SK-N-SH (cell line): ENCODE data around the gene LAMP2. TPM values are rescaled to one million over a fixed set of nuclear protein-coding genes. Genes with fewer than 3 reads are reported as not detected.
"Not testable (repeated sequence)": the region's sequence is repeated elsewhere in the genome, so short reads cannot be mapped to it uniquely, and the experiment has no call there.

ENCODE experiments used
- CTCF ChIA-PET: fragments of 300-600, 350-600 bp; formaldehyde crosslinking; extraction: SDS; loops from one replicate; lab custom pipeline; 2021; lab: Yijun Ruan, JAX
- POLR2A ChIA-PET: fragments of 350-600 bp; sonication (Branson Sonifier 250); formaldehyde crosslinking; extraction: SDS; loops from one replicate; lab custom pipeline; 2020; ENCODE audit warnings: antibody characterized with exemption, inconsistent platforms; lab: Yijun Ruan, JAX
- DNase-seq: peaks from one replicate; pipeline ENCODE4 v3.0.0; 2012
- H2AFZ ChIP-seq: fragments of 200-600 bp; sonication (generic); 2 replicates; pipeline ENCODE4 v1.8.1; 2016; ENCODE audit warnings: antibody characterized with exemption, mild to moderate bottlenecking, low read depth
- H3F3A ChIP-seq: fragments of 200-600 bp; sonication (generic); replicated peaks from 2 replicates; pipeline ENCODE3; 2016; ENCODE audit warnings: antibody characterized with exemption, mild to moderate bottlenecking; ENCODE audit not compliant: insufficient read depth
- H3K27ac ChIP-seq, 2 experiments: fragments of 200-500 bp in 1 of 2; fragments of 200-600 bp in 1 of 2; sonication (Bioruptor generic) in 1 of 2; sonication (generic), shearing (Covaris generic) in 1 of 2; 2 replicates each; pipeline versions ENCODE4 v1.5.1 to v1.6.1; 2014 to 2016; ENCODE audit warnings: low read depth in 2 of 2, inconsistent platforms in 1 of 2, low read length in 1 of 2, mild to moderate bottlenecking in 1 of 2, mixed read lengths in 1 of 2
- H3K27me3 ChIP-seq: fragments of 200-600 bp; sonication (generic), shearing (Covaris generic); 2 replicates; pipeline ENCODE4 v1.6.1; 2016; ENCODE audit warnings: mixed run types; ENCODE audit not compliant: insufficient read depth
- H3K36me3 ChIP-seq, 2 experiments: fragments of 200-500 bp in 1 of 2; fragments of 200-600 bp in 1 of 2; sonication (Bioruptor generic) in 1 of 2; sonication (generic) in 1 of 2; replicated peaks in 1 of 2; 2 replicates each; pipeline versions ENCODE3 to v1.5.1; 2014 to 2016; ENCODE audit warnings: low read length in 1 of 2, mild to moderate bottlenecking in 1 of 2; ENCODE audit not compliant: insufficient read depth in 2 of 2, control insufficient read depth in 1 of 2
- H3K4me1 ChIP-seq, 2 experiments: fragments of 200-500 bp in 1 of 2; fragments of 200-600 bp in 1 of 2; sonication (Bioruptor generic) in 1 of 2; sonication (generic), shearing (Covaris generic) in 1 of 2; 2 replicates each; pipeline versions ENCODE4 v1.5.1 to v1.6.1; 2014 to 2016; ENCODE audit warnings: low read depth in 1 of 2, low read length in 1 of 2, mixed run types in 1 of 2; ENCODE audit not compliant: insufficient read depth in 2 of 2, control insufficient read depth in 1 of 2
- H3K4me2 ChIP-seq: fragments of 200-600 bp; sonication (generic), shearing (Covaris generic); 2 replicates; pipeline ENCODE4 v1.6.1; 2017; ENCODE audit warnings: mixed run types
- H3K4me3 ChIP-seq, 2 experiments: fragments of 200-500 bp in 1 of 2; fragments of 200-600 bp in 1 of 2; sonication (Bioruptor generic) in 1 of 2; sonication (generic), shearing (Covaris generic) in 1 of 2; 2 replicates each; pipeline versions ENCODE4 v1.5.1 to v1.8.1; 2014 to 2016; ENCODE audit warnings: low read depth in 2 of 2, inconsistent platforms in 1 of 2, low read length in 1 of 2, mild to moderate bottlenecking in 1 of 2, mixed read lengths in 1 of 2, moderate library complexity in 1 of 2
- H3K79me2 ChIP-seq: fragments of 200-600 bp; sonication (generic); 2 replicates; pipeline ENCODE4 v1.8.1; 2017; ENCODE audit warnings: mild to moderate bottlenecking; ENCODE audit not compliant: insufficient read depth
- H3K9ac ChIP-seq: fragments of 200-600 bp; sonication (generic); 2 replicates; pipeline ENCODE4 v1.6.1; 2017; ENCODE audit warnings: mixed run types
- H3K9me2 ChIP-seq: fragments of 200-600 bp; sonication (generic); 2 replicates; pipeline ENCODE4 v1.6.1; 2017; ENCODE audit warnings: mixed run types
- H3K9me3 ChIP-seq: fragments of 200-600 bp; sonication (generic); 2 replicates; pipeline ENCODE4 v1.6.1; 2017; ENCODE audit warnings: mixed run types, mild to moderate bottlenecking, moderate library complexity
- H4K20me1 ChIP-seq: fragments of 200-600 bp; sonication (generic); 2 replicates; pipeline ENCODE4 v1.6.1; 2017; ENCODE audit warnings: mild to moderate bottlenecking, mixed run types; ENCODE audit not compliant: insufficient read depth
- ELF1 ChIP-seq: IDR thresholded peaks from 2 replicates; pipeline ENCODE4 v1.4.0; 2012
- EZH2phosphoT487 ChIP-seq: fragments of 200-600 bp; sonication (generic); IDR thresholded peaks from 2 replicates; pipeline ENCODE4 v1.6.1; 2017; ENCODE audit warnings: low read depth, mixed run types, mild to moderate bottlenecking, antibody characterized with exemption, moderate library complexity, borderline replicate concordance
- GATA2 ChIP-seq: sonication (generic); formaldehyde crosslinking; IDR thresholded peaks from 2 replicates; pipeline ENCODE4 v1.5.0; 2020; ENCODE audit warnings: mild to moderate bottlenecking, missing genetic modification reagents
- MEF2A ChIP-seq: IDR thresholded peaks from 2 replicates; pipeline ENCODE4 v1.4.0; 2012; ENCODE audit warnings: low read depth, borderline replicate concordance
- NFIC ChIP-seq: IDR thresholded peaks from 2 replicates; pipeline ENCODE4 v1.4.0; 2012; ENCODE audit warnings: borderline replicate concordance
- NRF1 ChIP-seq: IDR thresholded peaks from 2 replicates; pipeline ENCODE4 v1.6.1; 2012; ENCODE audit warnings: low read depth, mild to moderate bottlenecking, low read length
- POLR2AphosphoS5 ChIP-seq: IDR thresholded peaks from 2 replicates; pipeline ENCODE4 v1.6.1; 2012; ENCODE audit warnings: low read depth, low read length
- RCOR1 ChIP-seq: fragments of 150-350 bp; IDR thresholded peaks from 2 replicates; pipeline ENCODE4 v1.6.1; 2017; ENCODE audit warnings: antibody characterized with exemption, low read length
- RXRA ChIP-seq: IDR thresholded peaks from 2 replicates; pipeline ENCODE4 v1.4.0; 2012; ENCODE audit warnings: low read depth, mild to moderate bottlenecking, borderline replicate concordance
- USF1 ChIP-seq: IDR thresholded peaks from 2 replicates; pipeline ENCODE4 v1.4.0; 2012; ENCODE audit warnings: low read depth, borderline replicate concordance
- YY1 ChIP-seq: IDR thresholded peaks from 2 replicates; pipeline ENCODE4 v1.4.0; 2012; ENCODE audit warnings: low read depth, mild to moderate bottlenecking
- WGBS: methylation state at CpG from one replicate; pipeline ENCODE4 v1.1.6; 2017; ENCODE audit warnings: low lambda C conversion rate; 5-methylcytosine and 5-hydroxymethylcytosine counted together
- polyA plus RNA-seq, 3 experiments: library from polyadenylated mRNA; depleted of rRNA; stranded (reverse); fragments of >200 nt; gene quantifications; 2 replicates each; pipeline ENCODE4 v1.2.3, GENCODE V29; 2012
- TF ChIP-seq, protein P1 (sequence below): IDR thresholded peaks from 2 replicates; pipeline ENCODE4 v1.4.0; 2012; ENCODE audit warnings: low read depth, borderline replicate concordance
- TF ChIP-seq, protein P2 (sequence below): fragments of 200-600 bp; sonication (generic); IDR thresholded peaks from 2 replicates; pipeline ENCODE4 v1.6.1; 2017; ENCODE audit warnings: antibody characterized with exemption, mild to moderate bottlenecking, moderate library complexity

Gene LAMP2
- polyA plus RNA-seq, 1 of the 3 experiments (the other 2 are of a cell fraction): 108 TPM

GRCh38 chrX:120499301-120500072 is 30.4 kb upstream of the LAMP2 start:
- ChIA-PET CTCF (interaction anchor here (1.2 to 2.0 kb wide), 8 partner anchors 20 to 291 kb away, joined by 3 to 15 read pairs (median 4); no protein-coding TSS in a partner anchor), POLR2A (no interaction called here)
- Histone ChIP-seq H4K20me1 (no peaks in the 10 kb centered on the region), H3K4me1 (no peaks in the 10 kb centered on the region), H3K36me3 (no peaks in the 10 kb centered on the region), H3K27me3 (peaks cover 5% of the 10 kb centered on the region; the same call in 1 of the 2 replicates), H3K9me2 (no peaks in the 10 kb centered on the region), H3K27ac (no peak overlapping the region), H3K79me2 (no peaks in the 10 kb centered on the region), H3F3A (no peaks in the 10 kb centered on the region), H3K4me3 (no peak overlapping the region), H2AFZ (no peak overlapping the region), H3K9me3 (no peaks in the 10 kb centered on the region), H3K4me2 (no peak overlapping the region), H3K9ac (no peak overlapping the region)
- DNase-seq: no peak
- no peak for TF ChIP-seq NFIC
- TF ChIP-seq POLR2AphosphoS5: no peak
- no peak for TF ChIP-seq EZH2phosphoT487
- TF ChIP-seq, protein P1, sequence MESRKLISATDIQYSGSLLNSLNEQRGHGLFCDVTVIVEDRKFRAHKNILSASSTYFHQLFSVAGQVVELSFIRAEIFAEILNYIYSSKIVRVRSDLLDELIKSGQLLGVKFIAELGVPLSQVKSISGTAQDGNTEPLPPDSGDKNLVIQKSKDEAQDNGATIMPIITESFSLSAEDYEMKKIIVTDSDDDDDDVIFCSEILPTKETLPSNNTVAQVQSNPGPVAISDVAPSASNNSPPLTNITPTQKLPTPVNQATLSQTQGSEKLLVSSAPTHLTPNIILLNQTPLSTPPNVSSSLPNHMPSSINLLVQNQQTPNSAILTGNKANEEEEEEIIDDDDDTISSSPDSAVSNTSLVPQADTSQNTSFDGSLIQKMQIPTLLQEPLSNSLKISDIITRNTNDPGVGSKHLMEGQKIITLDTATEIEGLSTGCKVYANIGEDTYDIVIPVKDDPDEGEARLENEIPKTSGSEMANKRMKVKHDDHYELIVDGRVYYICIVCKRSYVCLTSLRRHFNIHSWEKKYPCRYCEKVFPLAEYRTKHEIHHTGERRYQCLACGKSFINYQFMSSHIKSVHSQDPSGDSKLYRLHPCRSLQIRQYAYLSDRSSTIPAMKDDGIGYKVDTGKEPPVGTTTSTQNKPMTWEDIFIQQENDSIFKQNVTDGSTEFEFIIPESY: no peak
- TF ChIP-seq YY1: no peak
- no peak for TF ChIP-seq MEF2A
- no peak for TF ChIP-seq GATA2
- TF ChIP-seq ELF1: no peak
- TF ChIP-seq RXRA: no peak
- no peak for TF ChIP-seq RCOR1
- no peak for TF ChIP-seq NRF1
- TF ChIP-seq, protein P2, sequence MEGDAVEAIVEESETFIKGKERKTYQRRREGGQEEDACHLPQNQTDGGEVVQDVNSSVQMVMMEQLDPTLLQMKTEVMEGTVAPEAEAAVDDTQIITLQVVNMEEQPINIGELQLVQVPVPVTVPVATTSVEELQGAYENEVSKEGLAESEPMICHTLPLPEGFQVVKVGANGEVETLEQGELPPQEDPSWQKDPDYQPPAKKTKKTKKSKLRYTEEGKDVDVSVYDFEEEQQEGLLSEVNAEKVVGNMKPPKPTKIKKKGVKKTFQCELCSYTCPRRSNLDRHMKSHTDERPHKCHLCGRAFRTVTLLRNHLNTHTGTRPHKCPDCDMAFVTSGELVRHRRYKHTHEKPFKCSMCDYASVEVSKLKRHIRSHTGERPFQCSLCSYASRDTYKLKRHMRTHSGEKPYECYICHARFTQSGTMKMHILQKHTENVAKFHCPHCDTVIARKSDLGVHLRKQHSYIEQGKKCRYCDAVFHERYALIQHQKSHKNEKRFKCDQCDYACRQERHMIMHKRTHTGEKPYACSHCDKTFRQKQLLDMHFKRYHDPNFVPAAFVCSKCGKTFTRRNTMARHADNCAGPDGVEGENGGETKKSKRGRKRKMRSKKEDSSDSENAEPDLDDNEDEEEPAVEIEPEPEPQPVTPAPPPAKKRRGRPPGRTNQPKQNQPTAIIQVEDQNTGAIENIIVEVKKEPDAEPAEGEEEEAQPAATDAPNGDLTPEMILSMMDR: no peak
- no peak for TF ChIP-seq USF1
- WGBS: 43% methylated on average over 4 of the region's 4 CpGs

DNA sequence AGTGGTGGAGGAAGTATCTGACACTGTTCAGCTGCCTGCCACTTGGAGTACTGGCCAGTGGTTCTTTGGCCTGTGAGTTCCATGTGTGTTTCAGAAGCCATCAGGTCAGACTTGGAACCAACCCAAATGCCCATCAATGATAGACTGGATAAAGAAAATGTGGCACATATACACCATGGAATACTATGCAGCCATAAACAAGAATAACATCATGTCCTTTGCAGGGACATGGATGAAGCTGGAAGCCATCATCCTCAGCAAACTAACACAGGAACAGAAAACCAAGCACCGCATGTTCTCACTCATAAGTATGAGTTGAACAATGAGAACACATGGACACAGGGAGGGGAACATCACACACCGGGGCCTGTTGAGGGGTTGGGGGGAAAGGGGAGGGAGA is 21.0 kb upstream of the LAMP2 start:
- H3K9me2 ChIP-seq, DNase-seq, H3K9ac ChIP-seq, POLR2A ChIA-PET, H3K27me3 ChIP-seq, H3K79me2 ChIP-seq, H3K9me3 ChIP-seq, H3K4me2 ChIP-seq, H4K20me1 ChIP-seq, H3K27ac ChIP-seq, CTCF ChIA-PET, H3F3A ChIP-seq, H3K4me3 ChIP-seq, H3K4me1 ChIP-seq, H3K36me3 ChIP-seq, H2AFZ ChIP-seq: not testable (repeated sequence)
- WGBS: 37% methylated on average over 2 of the region's 2 CpGs
